Neural progenitor cell (in vitro differentiated cells): ENCODE results near the gene CCDC182. TPM values are rescaled to one million over a fixed set of nuclear protein-coding genes. Genes with fewer than 3 reads are reported as not detected.

ENCODE experiments used
- DNase-seq: peaks from one replicate; pipeline ENCODE4 v3.0.0-alpha.2; 2016; ENCODE audit warnings: low spot score
- H2AFZ ChIP-seq: fragments of 200-600 bp; sonication (generic); replicated peaks from 2 replicates; pipeline ENCODE4 v1.6.1; 2016; ENCODE audit warnings: antibody characterized with exemption
- H3F3A ChIP-seq: fragments of 200-600 bp; sonication (generic); 2 replicates; pipeline ENCODE4 v1.6.1; 2016; ENCODE audit warnings: antibody characterized with exemption, low read depth
- H3K27ac ChIP-seq: fragments of 200-600 bp; sonication (generic); 2 replicates; pipeline ENCODE4 v1.5.1; 2016; ENCODE audit warnings: mild to moderate bottlenecking
- H3K27me3 ChIP-seq: fragments of 200-600 bp; sonication (generic); 2 replicates; pipeline ENCODE4 v1.6.1; 2016; ENCODE audit warnings: mild to moderate bottlenecking, moderate library complexity
- H3K36me3 ChIP-seq: fragments of 200-600 bp; sonication (generic); 2 replicates; pipeline ENCODE4 v1.5.1; 2016
- H3K4me1 ChIP-seq: fragments of 200-600 bp; sonication (generic); 2 replicates; pipeline ENCODE4 v1.6.1; 2016; ENCODE audit warnings: mixed run types
- H3K4me2 ChIP-seq: fragments of 200-600 bp; sonication (generic); 2 replicates; pipeline ENCODE4 v1.6.1; 2016
- H3K4me3 ChIP-seq: fragments of 200-600 bp; sonication (generic); 2 replicates; pipeline ENCODE4 v1.5.1; 2016
- H3K79me2 ChIP-seq: fragments of 200-600 bp; sonication (generic); 2 replicates; pipeline ENCODE4 v1.6.1; 2016; ENCODE audit warnings: low read depth
- H3K9ac ChIP-seq: fragments of 200-600 bp; sonication (generic); 2 replicates; pipeline ENCODE4 v1.6.1; 2016
- H3K9me3 ChIP-seq: fragments of 200-600 bp; sonication (generic); 2 replicates; pipeline ENCODE4 v1.5.1; 2016; ENCODE audit warnings: low read depth
- H4K20me1 ChIP-seq: fragments of 200-600 bp; sonication (generic); 2 replicates; pipeline ENCODE4 v1.6.1; 2016; ENCODE audit warnings: low read depth
- H3K27ac Mint-ChIP-seq: 3 replicates; pipeline ENCODE4 v1.8.0; 2021; ENCODE audit warnings: mixed read lengths
- H3K27me3 Mint-ChIP-seq: 2 replicates; pipeline ENCODE4 v1.8.0; 2022; ENCODE audit warnings: low read depth, mild to moderate bottlenecking, inconsistent platforms, moderate library complexity, mixed read lengths; ENCODE audit not compliant: insufficient read depth
- H3K36me3 Mint-ChIP-seq: 3 replicates; pipeline ENCODE4 v1.8.0; 2021; ENCODE audit warnings: mixed read lengths
- H3K4me1 Mint-ChIP-seq: 3 replicates; pipeline ENCODE4 v1.8.0; 2021; ENCODE audit warnings: mixed read lengths
- H3K4me3 Mint-ChIP-seq: 3 replicates; pipeline ENCODE4 v1.8.0; 2021; ENCODE audit warnings: mild to moderate bottlenecking, moderate library complexity, mixed read lengths
- H3K9me3 Mint-ChIP-seq: 3 replicates; pipeline ENCODE4 v1.8.0; 2020; ENCODE audit warnings: mixed read lengths
- EZH2 ChIP-seq: fragments of 200-600 bp; sonication (generic); IDR thresholded peaks from 2 replicates; pipeline ENCODE4 v1.6.1; 2017; ENCODE audit warnings: antibody characterized with exemption, mild to moderate bottlenecking, moderate library complexity
- EZH2phosphoT487 ChIP-seq: fragments of 200-600 bp; sonication (generic); IDR thresholded peaks from 2 replicates; pipeline ENCODE4 v1.6.1; 2017; ENCODE audit warnings: antibody characterized with exemption
- total RNA-seq: library from RNA; depleted of rRNA; stranded (reverse); fragments of >200 nt; gene quantifications from 2 replicates; pipeline ENCODE4 v1.2.3, GENCODE V29; 2015; ENCODE audit warnings: low replicate concordance
- TF ChIP-seq, protein P1 (sequence below): fragments of 200-600 bp; sonication (generic); IDR thresholded peaks from 2 replicates; pipeline ENCODE4 v1.5.1; 2017; ENCODE audit warnings: antibody characterized with exemption, mild to moderate bottlenecking

The CCDC182 gene
- total RNA-seq, 1 donor from 2014 or later = not detected

DNA sequence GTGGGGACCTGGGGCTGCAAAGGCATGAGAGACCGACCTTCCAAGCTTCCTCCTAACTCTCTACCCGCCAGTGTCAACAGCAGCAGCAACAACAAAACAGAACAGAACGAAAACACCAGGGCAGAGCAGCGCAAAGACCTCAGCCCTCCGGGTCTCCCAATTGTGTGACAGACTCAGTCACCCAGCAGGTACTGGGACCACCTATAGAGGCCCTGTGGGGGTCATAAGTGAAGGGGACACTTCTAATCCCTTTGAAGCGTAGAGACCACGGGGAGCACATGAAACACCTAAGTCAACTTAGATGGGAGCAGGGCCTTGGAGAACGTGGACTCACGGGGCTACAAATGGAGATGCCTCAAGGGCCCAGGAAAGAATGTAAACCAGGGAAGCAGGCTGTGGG lies 12.6 kb upstream of the CCDC182 start:
- H3K27me3 Mint-ChIP-seq = peaks cover 6% of the 10 kb centered on the region
- no peak for DNase-seq
- TF ChIP-seq EZH2 (no peak), EZH2phosphoT487 (no peak)
- TF ChIP-seq, protein P1, sequence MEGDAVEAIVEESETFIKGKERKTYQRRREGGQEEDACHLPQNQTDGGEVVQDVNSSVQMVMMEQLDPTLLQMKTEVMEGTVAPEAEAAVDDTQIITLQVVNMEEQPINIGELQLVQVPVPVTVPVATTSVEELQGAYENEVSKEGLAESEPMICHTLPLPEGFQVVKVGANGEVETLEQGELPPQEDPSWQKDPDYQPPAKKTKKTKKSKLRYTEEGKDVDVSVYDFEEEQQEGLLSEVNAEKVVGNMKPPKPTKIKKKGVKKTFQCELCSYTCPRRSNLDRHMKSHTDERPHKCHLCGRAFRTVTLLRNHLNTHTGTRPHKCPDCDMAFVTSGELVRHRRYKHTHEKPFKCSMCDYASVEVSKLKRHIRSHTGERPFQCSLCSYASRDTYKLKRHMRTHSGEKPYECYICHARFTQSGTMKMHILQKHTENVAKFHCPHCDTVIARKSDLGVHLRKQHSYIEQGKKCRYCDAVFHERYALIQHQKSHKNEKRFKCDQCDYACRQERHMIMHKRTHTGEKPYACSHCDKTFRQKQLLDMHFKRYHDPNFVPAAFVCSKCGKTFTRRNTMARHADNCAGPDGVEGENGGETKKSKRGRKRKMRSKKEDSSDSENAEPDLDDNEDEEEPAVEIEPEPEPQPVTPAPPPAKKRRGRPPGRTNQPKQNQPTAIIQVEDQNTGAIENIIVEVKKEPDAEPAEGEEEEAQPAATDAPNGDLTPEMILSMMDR = no peak
- Histone ChIP-seq H3K79me2 (no peaks in the 10 kb centered on the region), H3K9ac (no peak overlapping the region), H3K27ac (no peak overlapping the region), H4K20me1 (no peaks in the 10 kb centered on the region), H3K4me2 (no peak overlapping the region), H3K4me3 (no peak overlapping the region), H3F3A (peaks cover 52% of the 10 kb centered on the region), H3K27me3 (no peaks in the 10 kb centered on the region), H2AFZ (no peak overlapping the region), H3K9me3 (no peaks in the 10 kb centered on the region), H3K4me1 (peaks cover 36% of the 10 kb centered on the region), H3K36me3 (no peaks in the 10 kb centered on the region)
- H3K27ac Mint-ChIP-seq = no peak overlapping the region
- H3K36me3 Mint-ChIP-seq = no peaks in the 10 kb centered on the region
- H3K4me1 Mint-ChIP-seq = peaks cover 47% of the 10 kb centered on the region
- no peak overlapping the region for H3K4me3 Mint-ChIP-seq
- H3K9me3 Mint-ChIP-seq = peaks cover 3% of the 10 kb centered on the region

DNA sequence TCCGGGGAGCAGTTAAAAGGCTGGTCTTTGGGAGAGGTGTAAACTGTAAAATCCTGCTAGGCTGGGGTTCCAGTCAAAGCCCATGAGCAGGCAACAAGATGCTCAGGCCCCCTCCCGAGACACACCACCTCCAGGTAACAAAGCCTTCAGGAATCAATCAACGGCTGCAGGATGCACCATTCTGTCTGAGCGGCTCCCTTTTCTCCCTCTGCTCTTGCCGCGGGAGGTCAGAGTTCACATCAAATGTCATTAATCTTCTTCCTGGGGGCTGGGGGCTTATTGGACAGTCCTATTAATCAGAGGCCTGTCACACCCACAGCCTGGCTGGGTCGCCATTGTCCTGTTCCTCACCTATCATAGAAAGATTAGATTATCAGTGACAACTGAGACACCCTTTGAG lies 11.9 kb upstream of the CCDC182 start:
- no peak for TF ChIP-seq EZH2
- TF ChIP-seq, protein P1 = no peak
- no peak for TF ChIP-seq EZH2phosphoT487
- Histone ChIP-seq H3K79me2 (no peaks in the 10 kb centered on the region), H3F3A (peaks cover 44% of the 10 kb centered on the region), H2AFZ (no peak overlapping the region), H3K4me3 (no peak overlapping the region), H4K20me1 (no peaks in the 10 kb centered on the region), H3K4me1 (peaks cover 28% of the 10 kb centered on the region), H3K27ac (no peak overlapping the region), H3K4me2 (no peak overlapping the region), H3K27me3 (no peaks in the 10 kb centered on the region), H3K36me3 (no peaks in the 10 kb centered on the region), H3K9ac (no peak overlapping the region), H3K9me3 (no peaks in the 10 kb centered on the region)
- peak; percentile 32 for DNase-seq
- H3K27ac Mint-ChIP-seq = peak overlapping the region; percentile 50
- H3K27me3 Mint-ChIP-seq = peaks cover 6% of the 10 kb centered on the region
- H3K4me1 Mint-ChIP-seq = peaks cover 44% of the 10 kb centered on the region
- no peak overlapping the region for H3K4me3 Mint-ChIP-seq
- H3K36me3 Mint-ChIP-seq = no peaks in the 10 kb centered on the region
- peaks cover 3% of the 10 kb centered on the region for H3K9me3 Mint-ChIP-seq

DNA sequence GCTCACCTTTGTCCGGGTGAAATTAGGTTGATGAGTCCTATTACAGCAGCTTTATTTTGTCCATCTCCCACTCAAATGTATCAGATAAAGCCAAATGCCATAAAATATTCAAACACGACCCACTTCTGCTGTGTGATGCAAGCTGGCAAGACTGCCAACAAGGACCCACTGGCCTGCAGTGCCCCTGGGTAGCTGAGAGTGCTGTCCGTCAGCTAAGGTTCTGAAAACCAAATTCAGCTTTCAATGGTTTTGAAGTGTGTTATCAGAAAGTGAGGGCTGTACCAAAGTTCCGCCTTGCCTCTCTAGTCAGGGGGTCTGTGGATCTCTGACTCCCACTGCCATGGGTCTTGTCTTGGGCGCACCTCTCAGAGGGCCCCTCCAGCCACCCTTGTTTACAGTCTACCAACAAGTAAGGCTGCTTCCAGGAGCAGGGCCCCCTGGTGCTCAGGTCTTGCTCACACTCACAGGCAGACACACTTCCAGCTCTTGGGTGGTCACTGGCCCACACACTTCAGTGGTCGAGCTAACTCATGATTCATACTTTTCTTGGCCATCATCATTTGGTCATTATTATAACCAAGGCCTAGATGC lies 10.5 kb upstream of the CCDC182 start:
- TF ChIP-seq EZH2phosphoT487 = no peak
- no peak for TF ChIP-seq EZH2
- TF ChIP-seq, protein P1 = no peak
- Histone ChIP-seq H3K9me3 (no peaks in the 10 kb centered on the region), H3K79me2 (no peaks in the 10 kb centered on the region), H3K27me3 (no peaks in the 10 kb centered on the region), H2AFZ (no peak overlapping the region), H3K4me2 (no peak overlapping the region), H3K9ac (no peak overlapping the region), H3K4me3 (no peak overlapping the region), H3K27ac (no peak overlapping the region), H3F3A (peaks cover 32% of the 10 kb centered on the region), H4K20me1 (no peaks in the 10 kb centered on the region), H3K36me3 (no peaks in the 10 kb centered on the region), H3K4me1 (peaks cover 17% of the 10 kb centered on the region)
- Mint-ChIP-seq H3K27ac (no peak overlapping the region), H3K9me3 (peaks cover 3% of the 10 kb centered on the region), H3K36me3 (no peaks in the 10 kb centered on the region), H3K4me3 (no peak overlapping the region), H3K27me3 (peaks cover 6% of the 10 kb centered on the region), H3K4me1 (peaks cover 46% of the 10 kb centered on the region)
- DNase-seq = peak; percentile 28
